HG03521 (cell line): Measurements from ENCODE around the gene GPRC5D.

Source experiments
- ATAC-seq: cut with Tn5 transposase; IDR thresholded peaks from one replicate; pipeline ENCODE4 v1.9.1; 2021; ENCODE audit warnings: mild to moderate bottlenecking, moderate library complexity; ENCODE audit not compliant: unreplicated experiment

The GPRC5D gene

GRCh38 chr12:12909228-12909994 lies 42.6 kb downstream of the GPRC5D start:
- ATAC-seq = no peak

DNA sequence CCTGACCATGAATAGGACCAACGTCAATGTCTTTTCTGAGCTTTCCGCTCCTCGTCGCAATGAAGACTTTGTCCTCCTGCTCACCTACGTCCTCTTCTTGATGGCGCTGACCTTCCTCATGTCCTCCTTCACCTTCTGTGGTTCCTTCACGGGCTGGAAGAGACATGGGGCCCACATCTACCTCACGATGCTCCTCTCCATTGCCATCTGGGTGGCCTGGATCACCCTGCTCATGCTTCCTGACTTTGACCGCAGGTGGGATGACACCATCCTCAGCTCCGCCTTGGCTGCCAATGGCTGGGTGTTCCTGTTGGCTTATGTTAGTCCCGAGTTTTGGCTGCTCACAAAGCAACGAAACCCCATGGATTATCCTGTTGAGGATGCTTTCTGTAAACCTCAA lies 43.3 kb downstream of the GPRC5D start:
- ATAC-seq = no peak

- no peak for ATAC-seq
Measured at GRCh38 chr12:12908252-12908651, 43.7 kb downstream of the GPRC5D start.

DNA sequence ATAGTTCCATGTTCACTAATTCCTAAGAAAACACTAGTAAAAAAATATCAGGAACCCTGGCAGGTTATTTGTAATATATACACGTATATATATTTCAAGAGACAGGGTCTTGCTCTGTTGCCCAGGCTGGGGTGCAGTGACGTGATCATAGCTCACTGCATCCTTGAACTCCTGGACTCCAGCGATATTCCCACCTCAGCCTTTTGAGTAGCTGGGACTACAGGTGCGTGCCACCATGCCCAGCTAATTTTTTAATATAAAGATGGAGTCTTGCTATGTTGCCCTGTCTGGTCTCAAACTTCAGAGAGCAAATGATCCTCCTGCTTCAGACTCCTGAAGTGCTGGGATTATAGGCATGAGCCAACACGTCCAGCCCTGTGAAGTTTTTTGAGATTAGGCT lies 44.4 kb downstream of the GPRC5D start:
- no peak for ATAC-seq

DNA sequence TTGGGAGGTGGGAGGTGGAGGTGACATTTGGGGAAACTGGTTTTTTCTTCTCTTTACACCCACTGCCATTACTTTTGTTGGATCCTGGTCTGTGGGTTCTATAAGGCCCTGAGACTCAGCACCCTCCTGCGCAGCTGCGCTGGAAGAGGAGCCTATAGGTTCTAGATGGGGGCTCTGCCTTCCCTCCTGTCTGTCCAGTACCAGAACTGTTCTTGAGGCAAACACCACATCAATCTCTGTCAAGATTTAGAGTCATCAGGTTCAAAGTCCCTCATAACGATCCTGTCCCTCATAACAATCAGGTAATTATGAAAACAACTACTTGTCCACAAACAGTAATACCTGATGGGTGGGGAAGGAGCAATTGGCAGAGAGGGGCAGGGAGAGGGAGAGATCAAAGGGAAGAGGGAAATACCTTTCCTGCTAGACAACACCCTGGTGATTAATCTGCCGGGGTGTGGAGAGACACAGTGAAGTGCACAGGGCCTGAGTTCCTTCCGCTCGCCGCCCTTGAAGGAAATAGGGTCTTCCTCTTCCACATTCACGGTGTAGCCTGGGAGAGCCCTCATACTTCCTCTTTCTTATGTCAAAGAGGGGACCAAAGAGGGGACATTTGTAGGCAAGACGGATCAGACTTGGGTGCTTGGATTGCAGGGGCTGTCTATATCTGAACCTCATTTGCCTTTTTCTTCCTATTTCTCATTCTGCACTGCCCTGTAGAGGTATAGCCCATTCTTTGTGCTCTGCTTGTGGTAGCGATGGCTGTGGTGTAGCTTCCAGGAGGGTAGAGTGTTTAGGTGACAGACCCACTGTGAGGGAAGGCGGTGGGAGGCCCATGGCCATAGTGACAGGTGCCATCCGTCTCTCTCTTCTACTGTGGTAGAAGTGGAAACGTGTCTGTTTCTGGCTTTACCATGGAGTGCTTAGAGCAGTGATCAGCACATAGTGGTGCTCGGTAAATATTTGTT lies 48.0 kb downstream of the GPRC5D start:
- no peak for ATAC-seq

DNA sequence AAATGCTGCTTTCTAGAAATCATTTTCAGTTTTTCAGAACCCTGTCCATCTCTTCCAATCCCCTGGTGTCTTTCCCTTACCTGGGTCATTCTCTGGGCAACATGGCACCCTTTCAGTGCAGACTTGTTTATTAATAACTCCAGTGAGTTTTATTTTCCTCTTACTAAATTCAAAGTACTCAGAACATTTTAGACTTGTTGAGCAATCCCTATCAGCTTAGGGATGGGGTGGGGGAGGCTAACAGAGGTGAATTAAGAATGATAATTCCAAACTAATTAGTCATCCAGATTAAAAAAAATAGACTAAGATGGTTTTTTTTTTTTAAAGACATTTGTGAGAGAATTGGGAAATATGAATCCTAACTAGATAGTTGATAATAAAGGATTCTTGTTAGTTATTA lies 49.9 kb downstream of the GPRC5D start:
- ATAC-seq = no peak

GRCh38 chr12:12901158-12901791 lies 50.7 kb downstream of the GPRC5D start:
- ATAC-seq = no peak

DNA sequence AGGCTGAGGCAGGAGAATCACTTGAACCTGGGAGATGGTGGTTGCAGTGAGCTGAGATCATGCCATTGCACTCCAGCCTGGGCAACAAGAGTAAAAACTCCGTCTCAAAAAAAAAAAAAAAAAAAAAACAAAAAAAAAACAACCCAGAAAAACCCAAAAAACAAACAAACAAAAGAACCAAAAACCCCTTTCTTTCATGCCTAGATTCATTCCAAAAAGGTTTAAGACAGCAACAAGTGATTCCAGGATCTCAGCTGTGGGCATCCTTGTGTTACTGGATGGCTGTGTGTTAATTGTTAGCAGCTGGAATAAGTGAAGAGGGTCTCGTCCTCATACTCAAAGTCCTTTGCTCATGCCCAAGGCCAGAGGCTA lies 51.2 kb downstream of the GPRC5D start:
- no peak for ATAC-seq

DNA sequence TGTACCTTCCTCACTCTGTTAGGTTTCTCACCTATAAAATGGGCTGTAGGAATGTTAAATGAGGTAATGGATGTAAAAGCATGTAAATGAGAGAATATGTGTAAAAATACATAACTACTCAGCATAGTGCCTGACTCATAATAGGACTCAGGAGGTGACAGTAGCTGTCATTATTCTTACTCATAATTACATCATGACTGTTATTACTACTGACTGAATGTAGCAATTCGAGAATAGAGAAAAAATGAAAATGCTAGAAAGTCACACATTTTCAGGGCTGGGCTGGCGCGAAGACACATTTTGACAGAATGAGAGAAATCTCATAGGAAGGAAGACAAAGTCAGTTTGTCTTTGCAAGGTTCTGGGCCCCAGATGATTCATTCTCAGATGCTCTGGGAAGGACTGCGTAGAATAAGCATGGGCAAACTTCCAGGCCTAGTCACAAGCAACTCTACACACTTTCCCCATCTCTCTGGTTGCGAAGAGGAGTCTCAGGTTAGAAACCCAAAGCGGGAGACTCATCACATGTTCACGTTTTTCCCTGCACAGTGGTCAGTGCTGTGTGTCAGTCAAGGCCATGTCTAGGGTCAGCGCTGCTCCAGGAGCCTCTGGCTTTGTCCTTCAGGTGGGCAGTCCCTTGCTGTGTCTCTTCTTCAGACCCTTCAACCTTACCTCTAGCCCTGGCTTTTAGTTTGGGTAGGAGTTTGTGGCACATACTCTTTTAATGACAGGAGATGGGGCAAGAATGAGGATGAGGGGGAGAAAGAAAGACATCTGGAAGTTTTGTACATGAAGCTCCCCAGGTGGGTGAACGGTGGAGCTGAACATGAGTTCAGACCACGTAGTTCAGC lies 52.2 kb downstream of the GPRC5D start:
- ATAC-seq = no peak

DNA sequence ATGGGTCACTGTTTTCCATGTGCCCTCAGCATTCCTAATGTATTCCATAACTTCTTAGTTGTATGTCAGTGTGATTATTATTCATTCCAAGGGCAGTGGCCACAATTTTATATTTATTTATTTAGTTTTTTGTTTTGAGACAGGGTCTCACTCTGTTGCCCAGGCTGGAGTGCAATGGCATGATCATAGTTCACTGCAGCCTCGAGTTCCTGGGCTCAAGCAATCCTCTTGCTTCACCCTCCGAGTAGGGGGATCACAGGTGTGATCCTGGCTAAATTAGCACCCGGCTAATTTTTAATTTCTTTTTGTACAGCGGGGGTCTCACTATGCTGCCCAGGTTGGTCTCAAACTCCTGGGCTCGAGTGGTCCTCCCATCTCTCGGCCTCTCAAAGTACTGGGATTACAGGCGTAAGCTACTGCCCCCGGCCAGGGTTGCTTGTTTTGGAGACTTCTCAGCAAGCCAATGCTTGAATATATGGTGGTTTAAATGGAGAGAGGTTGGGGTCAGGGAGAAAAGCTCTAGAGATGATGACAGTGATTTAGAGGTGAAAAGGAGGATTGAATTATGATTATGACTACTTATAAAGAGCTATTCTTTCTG lies 53.0 kb downstream of the GPRC5D start:
- no peak for ATAC-seq

GRCh38 chr12:12898136-12898717 lies 53.7 kb downstream of the GPRC5D start:
- ATAC-seq = no peak

- no peak for ATAC-seq
Measured at GRCh38 chr12:12897302-12897701, 54.7 kb downstream of the GPRC5D start.

DNA sequence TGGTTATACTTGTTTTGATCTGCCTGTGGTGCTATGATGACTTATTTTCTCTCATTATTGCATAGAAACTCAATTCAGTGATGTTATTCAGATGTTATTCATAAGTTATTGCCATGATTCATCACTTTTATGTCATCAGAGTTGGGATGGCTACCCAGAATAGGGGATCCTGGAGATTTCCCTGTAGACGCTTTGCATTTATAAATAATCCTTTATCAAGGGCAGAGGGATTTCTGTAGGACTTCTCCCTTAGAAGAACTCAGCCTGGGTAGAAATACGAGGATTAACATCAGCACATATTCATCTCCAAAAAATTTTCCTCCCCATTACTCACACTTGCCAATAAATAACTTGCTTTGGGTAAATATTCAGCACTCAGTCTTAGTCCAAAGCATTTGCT lies 55.7 kb downstream of the GPRC5D start:
- ATAC-seq = no peak

DNA sequence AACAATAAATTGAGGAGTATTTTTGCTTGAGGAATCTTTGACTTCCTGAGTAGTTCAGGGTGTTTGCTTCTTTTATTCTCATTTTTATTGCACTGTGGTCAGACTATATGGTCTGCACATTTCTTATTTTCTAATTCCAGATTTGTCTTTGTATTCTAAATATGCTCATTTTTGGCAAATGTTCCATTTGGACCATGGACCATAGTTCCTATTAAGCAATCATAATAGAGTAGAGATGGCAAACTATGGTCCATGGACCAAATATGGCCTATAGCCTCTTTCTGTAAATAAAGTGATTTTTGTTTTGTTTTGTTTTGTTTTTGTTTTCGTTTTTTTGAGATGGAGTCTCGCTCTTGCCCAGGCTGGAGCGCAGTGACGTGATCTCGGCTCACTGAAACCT lies 58.5 kb downstream of the GPRC5D start:
- no peak for ATAC-seq

- no peak for ATAC-seq
Measured at GRCh38 chr12:12892681-12893141, 59.3 kb downstream of the GPRC5D start.

GRCh38 chr12:12891881-12892355 lies 60.1 kb downstream of the GPRC5D start:
- ATAC-seq = no peak

GRCh38 chr12:12891080-12891880 lies 60.7 kb downstream of the GPRC5D start, which contains the start of gene GPRC5A:
Gene GPRC5A (plus strand): TSS chr12:12891562. CDS start chr12:12908250, 16,688 bp downstream.
- ATAC-seq = no peak
